GM12891 (cell line): Measurements from ENCODE around the gene NEUROD6.

ENCODE experiments used
- POLR2A ChIP-seq: IDR thresholded peaks from 2 replicates; pipeline ENCODE4 v1.6.1; 2011; ENCODE audit warnings: low read depth, low read length, control low read depth
- POLR2AphosphoS5 ChIP-seq: IDR thresholded peaks from 2 replicates; pipeline ENCODE4 v1.6.1; 2011; ENCODE audit warnings: low read depth, low read length, control low read depth
- SPI1 ChIP-seq: IDR thresholded peaks from 2 replicates; pipeline ENCODE4 v1.6.1; 2011; ENCODE audit warnings: low read depth, low read length, control low read depth
- TAF1 ChIP-seq: IDR thresholded peaks from 2 replicates; pipeline ENCODE4 v1.6.1; 2011; ENCODE audit warnings: low read depth, low read length, control low read depth

DNA sequence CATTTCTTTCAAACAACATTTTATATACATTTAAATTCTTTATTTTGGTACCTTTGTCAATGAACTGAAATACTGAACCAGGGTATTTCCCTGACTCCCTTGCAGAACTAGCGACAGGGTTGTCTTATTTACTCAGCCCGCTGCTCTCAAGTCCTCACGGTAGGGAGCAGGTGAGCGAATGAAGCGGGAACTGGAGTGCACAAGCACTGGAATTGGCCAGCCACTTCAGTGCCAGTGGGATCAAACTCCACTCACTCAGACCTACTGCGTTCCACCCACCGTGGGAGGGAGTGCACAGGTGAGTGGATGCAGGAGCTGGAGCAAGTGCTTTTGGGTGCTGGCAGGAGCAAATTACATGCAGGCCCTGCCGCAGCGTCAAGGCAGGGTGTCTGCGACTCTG, 28.1 kb upstream of the NEUROD6 start:
- TF ChIP-seq POLR2A (no peak), POLR2AphosphoS5 (no peak), SPI1 (no peak), TAF1 (no peak)
